T-helper 1 cell (primary cell): Measurements from ENCODE around the gene ANKRD11.

ENCODE experiments used
- DNase-seq, 5 donors: peaks; one replicate each; pipeline ENCODE4 v3.0.0-alpha.2; 2012 to 2020

The ANKRD11 gene

GRCh38 chr16:89293276-89294143 lies 196.9 kb downstream of the ANKRD11 start:
- no peak for DNase-seq

GRCh38 chr16:89292443-89293078 lies 197.8 kb downstream of the ANKRD11 start:
- no peak for DNase-seq

- DNase-seq = no peak
These were observed 198.6 kb downstream of the ANKRD11 start for GRCh38 chr16:89291776-89292175.

GRCh38 chr16:89291363-89291762 lies 199.0 kb downstream of the ANKRD11 start:
- DNase-seq = no peak

GRCh38 chr16:89290887-89291286 lies 199.5 kb downstream of the ANKRD11 start:
- DNase-seq = no peak

GRCh38 chr16:89290472-89290871 lies 199.9 kb downstream of the ANKRD11 start:
- no peak for DNase-seq

- peak; percentile 27 to 63 (median 54) for DNase-seq
These were observed 200.6 kb downstream of the ANKRD11 start for GRCh38 chr16:89289428-89290395.

- DNase-seq = no peak
These were observed 201.4 kb downstream of the ANKRD11 start for GRCh38 chr16:89288966-89289365.

GRCh38 chr16:89288577-89288844 lies 201.8 kb downstream of the ANKRD11 start:
- no peak for DNase-seq

- DNase-seq = no peak
These were observed 202.4 kb downstream of the ANKRD11 start for GRCh38 chr16:89287777-89288576.

GRCh38 chr16:89286096-89286495 lies 204.3 kb downstream of the ANKRD11 start:
- DNase-seq = no peak

GRCh38 chr16:89285381-89285780 lies 205.0 kb downstream of the ANKRD11 start:
- no peak for DNase-seq

GRCh38 chr16:89283449-89283848 lies 206.9 kb downstream of the ANKRD11 start:
- no peak for DNase-seq

GRCh38 chr16:89282523-89282922 lies 207.8 kb downstream of the ANKRD11 start:
- no peak for DNase-seq

GRCh38 chr16:89281829-89282228 lies 208.5 kb downstream of the ANKRD11 start:
- DNase-seq = no peak

- no peak for DNase-seq
These were observed 209.2 kb downstream of the ANKRD11 start for GRCh38 chr16:89281189-89281577.

GRCh38 chr16:89280546-89281188 lies 209.7 kb downstream of the ANKRD11 start:
- no peak for DNase-seq

GRCh38 chr16:89279666-89280481 lies 210.5 kb downstream of the ANKRD11 start:
- no peak for DNase-seq

GRCh38 chr16:89278441-89279240 lies 211.7 kb downstream of the ANKRD11 start:
- DNase-seq = no peak
